PC-3 (cell line): ENCODE results near the gene EHMT1.

ENCODE experiments used
- CTCF ChIP-seq: fragments of 300-600 bp; sonication (generic); conservative IDR thresholded peaks from 2 replicates; pipeline ENCODE4 v1.5.1; 2017; ENCODE audit warnings: antibody characterized with exemption, low read depth, mild to moderate bottlenecking, low read length
- EZH2 ChIP-seq: fragments of 300-600 bp; sonication (generic); IDR thresholded peaks from one replicate; pipeline ENCODE4 v1.6.1; 2017; ENCODE audit warnings: antibody characterized with exemption, mild to moderate bottlenecking, low read length; ENCODE audit not compliant: unreplicated experiment
- EZH2phosphoT487 ChIP-seq: fragments of 300-600 bp; sonication (generic); IDR thresholded peaks from 2 replicates; pipeline ENCODE4 v1.6.1; 2018; ENCODE audit warnings: mild to moderate bottlenecking, antibody characterized with exemption, low read length, borderline replicate concordance

DNA sequence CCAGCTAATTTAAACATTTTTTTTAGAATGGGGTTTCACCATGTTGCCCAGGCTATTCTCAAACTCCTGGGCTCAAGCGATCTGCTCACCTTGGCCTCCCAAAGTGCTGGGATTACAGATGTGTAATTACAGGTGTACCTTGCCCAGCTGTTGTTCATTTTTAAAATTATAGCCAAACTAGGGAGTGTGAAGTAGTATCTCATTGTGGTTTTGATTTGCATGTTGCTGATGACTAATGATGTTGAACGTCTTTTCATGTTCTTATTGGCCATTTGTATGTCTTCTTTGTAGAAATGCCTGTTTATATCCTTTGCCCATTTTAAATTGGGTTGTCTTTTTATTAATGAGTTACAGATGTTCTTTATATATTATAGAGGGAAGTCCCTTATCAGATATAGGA, 31.5 kb downstream of the EHMT1 start:
- TF ChIP-seq EZH2phosphoT487 (no peak), CTCF (no peak), EZH2 (no peak)
